Fibroblast of the aortic adventitia (primary cell): ENCODE data around the gene MRPL28. TPM values are rescaled to one million over a fixed set of nuclear protein-coding genes. Genes with fewer than 3 reads are reported as not detected.

Source experiments
- DNase-seq: peaks from one replicate; pipeline ENCODE4 v3.0.0-alpha.2; 2010; ENCODE audit warnings: low read depth
- H3K4me3 ChIP-seq: 2 replicates; pipeline ENCODE4 v1.5.1; 2011; ENCODE audit warnings: low read depth, mild to moderate bottlenecking, control low read depth, low read length, moderate library complexity
- CTCF ChIP-seq: IDR thresholded peaks from 2 replicates; pipeline ENCODE4 v1.5.1; 2011; ENCODE audit warnings: mild to moderate bottlenecking, low read length, control low read depth, inconsistent platforms; ENCODE audit not compliant: insufficient read depth
- total RNA-seq: library from RNA; depleted of rRNA; stranded (reverse); fragments of >200 nt; gene quantifications from 2 replicates; pipeline ENCODE4 v1.2.3, GENCODE V29; 2012; ENCODE audit warnings: low replicate concordance

Gene MRPL28
- total RNA-seq, 1 donor = 49.3 TPM

- no peak for TF ChIP-seq CTCF
Measured at GRCh38 chr16:372302-372983, 2.1 kb upstream of the MRPL28 start.

GRCh38 chr16:371515-372301 is 1.4 kb upstream of the MRPL28 start:
- no peak overlapping the region for H3K4me3 ChIP-seq
- DNase-seq = no peak
- TF ChIP-seq CTCF = no peak

More at GRCh38 chr16:372302-372983, 2.1 kb upstream of the MRPL28 start:
- DNase-seq = no peak
- no peak overlapping the region for H3K4me3 ChIP-seq

- DNase-seq = no peak
- TF ChIP-seq CTCF = no peak
- H3K4me3 ChIP-seq = peak overlapping the region; percentile 6
Measured at GRCh38 chr16:370979-371514, 709 bp upstream of the MRPL28 start.

- no peak for TF ChIP-seq CTCF
- peak overlapping the region; percentile 59 for H3K4me3 ChIP-seq
- no peak for DNase-seq
Measured at GRCh38 chr16:369866-370436, 387 bp downstream of the MRPL28 start.

- H3K4me3 ChIP-seq = peak overlapping the region; percentile 59
- DNase-seq = no peak
- TF ChIP-seq CTCF = no peak
Measured at GRCh38 chr16:369275-369865, 968 bp downstream of the MRPL28 start.

- TF ChIP-seq CTCF = no peak
- no peak overlapping the region for H3K4me3 ChIP-seq
- no peak for DNase-seq
Measured at GRCh38 chr16:368388-369158, 1.8 kb downstream of the MRPL28 start.
